ENCODE data around the gene CEPT1. TPM values are rescaled to one million over a fixed set of nuclear protein-coding genes. Genes with fewer than 3 reads are reported as not detected.

Gene CEPT1
- polyA plus RNA-seq, 1 donor from 2014 or later, result 49.1 TPM

DNA sequence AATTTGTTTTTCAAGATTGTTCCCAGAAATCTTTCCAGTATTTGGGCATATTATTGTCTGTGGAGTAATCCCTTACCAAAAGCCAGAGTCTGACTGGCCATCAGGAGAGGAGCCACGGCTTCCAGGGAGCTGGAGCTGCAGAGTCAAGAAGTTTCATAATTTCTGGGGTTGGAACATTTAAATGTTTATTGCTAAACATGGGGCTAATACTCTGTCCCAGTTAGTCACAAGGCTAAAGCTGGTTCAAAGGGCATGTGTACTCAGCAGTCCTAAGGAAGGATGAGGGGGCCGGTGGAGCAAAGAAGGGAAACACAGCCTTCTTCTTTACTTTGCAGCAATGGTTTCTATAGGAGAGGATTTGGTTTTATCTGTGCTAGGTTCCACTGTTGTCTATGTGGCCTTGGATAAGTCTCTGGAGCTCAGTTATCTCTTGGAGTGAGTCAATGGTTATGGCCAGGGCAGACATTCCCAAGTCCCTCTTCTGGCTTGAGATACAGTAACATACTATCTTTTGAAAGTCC lies 51.0 kb downstream of the CEPT1 start:
- Histone ChIP-seq H3K9me2 (ENCODE audit: insufficient read depth, low read length) (no peaks in the 10 kb centered on the region), H3K4me3 (ENCODE audit: low read length) (no peak overlapping the region), H3F3A (ENCODE audit: insufficient read depth, low read length, poor library complexity, severe bottlenecking) (no peaks in the 10 kb centered on the region), H3K4me2 (ENCODE audit: low read length) (no peak overlapping the region), H2AFZ (ENCODE audit: low read depth, low read length) (no peak overlapping the region), H3K36me3 (ENCODE audit: insufficient read depth, low read length) (no peaks in the 10 kb centered on the region), H3K27ac (ENCODE audit: low read length) (no peak overlapping the region), H3K9me3 (ENCODE audit: low read length) (no peaks in the 10 kb centered on the region), H4K20me1 (ENCODE audit: insufficient read depth) (no peaks in the 10 kb centered on the region), H3K9ac (ENCODE audit: low read length) (no peak overlapping the region), H3K27me3 (ENCODE audit: insufficient read depth, low read depth, low read length) (no peaks in the 10 kb centered on the region), H3K79me2 (replicated peaks; ENCODE audit: insufficient read depth, low read length) (no peaks in the 10 kb centered on the region)
- TF ChIP-seq, protein P1, sequence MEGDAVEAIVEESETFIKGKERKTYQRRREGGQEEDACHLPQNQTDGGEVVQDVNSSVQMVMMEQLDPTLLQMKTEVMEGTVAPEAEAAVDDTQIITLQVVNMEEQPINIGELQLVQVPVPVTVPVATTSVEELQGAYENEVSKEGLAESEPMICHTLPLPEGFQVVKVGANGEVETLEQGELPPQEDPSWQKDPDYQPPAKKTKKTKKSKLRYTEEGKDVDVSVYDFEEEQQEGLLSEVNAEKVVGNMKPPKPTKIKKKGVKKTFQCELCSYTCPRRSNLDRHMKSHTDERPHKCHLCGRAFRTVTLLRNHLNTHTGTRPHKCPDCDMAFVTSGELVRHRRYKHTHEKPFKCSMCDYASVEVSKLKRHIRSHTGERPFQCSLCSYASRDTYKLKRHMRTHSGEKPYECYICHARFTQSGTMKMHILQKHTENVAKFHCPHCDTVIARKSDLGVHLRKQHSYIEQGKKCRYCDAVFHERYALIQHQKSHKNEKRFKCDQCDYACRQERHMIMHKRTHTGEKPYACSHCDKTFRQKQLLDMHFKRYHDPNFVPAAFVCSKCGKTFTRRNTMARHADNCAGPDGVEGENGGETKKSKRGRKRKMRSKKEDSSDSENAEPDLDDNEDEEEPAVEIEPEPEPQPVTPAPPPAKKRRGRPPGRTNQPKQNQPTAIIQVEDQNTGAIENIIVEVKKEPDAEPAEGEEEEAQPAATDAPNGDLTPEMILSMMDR (IDR thresholded peaks at IDR 0.05; ENCODE audit: poor library complexity, severe bottlenecking), result no peak

DNA sequence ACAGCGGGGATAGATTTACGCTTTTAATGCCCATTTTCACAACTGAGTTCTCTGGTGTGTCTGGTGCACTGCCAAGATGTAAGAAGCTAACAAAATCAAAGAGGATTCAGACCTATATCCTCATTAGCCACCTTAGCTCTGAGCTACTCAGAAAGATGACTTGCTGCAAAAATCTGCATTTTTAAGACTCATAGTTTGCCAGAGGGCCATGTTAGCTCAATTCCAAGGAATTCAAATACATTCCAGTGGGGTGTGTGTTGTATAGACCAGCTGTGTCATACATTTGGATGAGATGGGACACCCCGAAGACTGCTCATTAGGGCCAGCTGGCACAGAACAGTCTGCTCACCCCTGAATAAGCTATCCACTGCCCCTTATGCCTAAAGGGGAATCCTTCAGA lies 51.5 kb downstream of the CEPT1 start:
- TF ChIP-seq, protein P1 (IDR thresholded peaks at IDR 0.05; ENCODE audit: poor library complexity, severe bottlenecking), result no peak
- no peak for TF ChIP-seq POLR2AphosphoS5 (IDR thresholded peaks at IDR 0.05)
- no peak for TF ChIP-seq MXI1 (conservative IDR thresholded peaks at IDR 0.05; ENCODE audit: poor library complexity, severe bottlenecking)
- TF ChIP-seq RAD21 (conservative IDR thresholded peaks at IDR 0.05), result no peak
- TF ChIP-seq, protein P2, sequence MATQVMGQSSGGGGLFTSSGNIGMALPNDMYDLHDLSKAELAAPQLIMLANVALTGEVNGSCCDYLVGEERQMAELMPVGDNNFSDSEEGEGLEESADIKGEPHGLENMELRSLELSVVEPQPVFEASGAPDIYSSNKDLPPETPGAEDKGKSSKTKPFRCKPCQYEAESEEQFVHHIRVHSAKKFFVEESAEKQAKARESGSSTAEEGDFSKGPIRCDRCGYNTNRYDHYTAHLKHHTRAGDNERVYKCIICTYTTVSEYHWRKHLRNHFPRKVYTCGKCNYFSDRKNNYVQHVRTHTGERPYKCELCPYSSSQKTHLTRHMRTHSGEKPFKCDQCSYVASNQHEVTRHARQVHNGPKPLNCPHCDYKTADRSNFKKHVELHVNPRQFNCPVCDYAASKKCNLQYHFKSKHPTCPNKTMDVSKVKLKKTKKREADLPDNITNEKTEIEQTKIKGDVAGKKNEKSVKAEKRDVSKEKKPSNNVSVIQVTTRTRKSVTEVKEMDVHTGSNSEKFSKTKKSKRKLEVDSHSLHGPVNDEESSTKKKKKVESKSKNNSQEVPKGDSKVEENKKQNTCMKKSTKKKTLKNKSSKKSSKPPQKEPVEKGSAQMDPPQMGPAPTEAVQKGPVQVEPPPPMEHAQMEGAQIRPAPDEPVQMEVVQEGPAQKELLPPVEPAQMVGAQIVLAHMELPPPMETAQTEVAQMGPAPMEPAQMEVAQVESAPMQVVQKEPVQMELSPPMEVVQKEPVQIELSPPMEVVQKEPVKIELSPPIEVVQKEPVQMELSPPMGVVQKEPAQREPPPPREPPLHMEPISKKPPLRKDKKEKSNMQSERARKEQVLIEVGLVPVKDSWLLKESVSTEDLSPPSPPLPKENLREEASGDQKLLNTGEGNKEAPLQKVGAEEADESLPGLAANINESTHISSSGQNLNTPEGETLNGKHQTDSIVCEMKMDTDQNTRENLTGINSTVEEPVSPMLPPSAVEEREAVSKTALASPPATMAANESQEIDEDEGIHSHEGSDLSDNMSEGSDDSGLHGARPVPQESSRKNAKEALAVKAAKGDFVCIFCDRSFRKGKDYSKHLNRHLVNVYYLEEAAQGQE (IDR thresholded peaks at IDR 0.05; ENCODE audit: borderline replicate concordance), result no peak
- TF ChIP-seq EZH2 (IDR thresholded peaks at IDR 0.05; ENCODE audit: borderline replicate concordance, insufficient read depth, low read length, poor library complexity, severe bottlenecking), result no peak
- TF ChIP-seq TAF1 (IDR thresholded peaks at IDR 0.05; ENCODE audit: low read depth), result no peak
- no peak for TF ChIP-seq EP300 (conservative IDR thresholded peaks at IDR 0.05; ENCODE audit: poor library complexity, severe bottlenecking)
- TF ChIP-seq SMC3 (conservative IDR thresholded peaks at IDR 0.05; ENCODE audit: poor library complexity), result no peak
- Histone ChIP-seq H3K36me3 (ENCODE audit: insufficient read depth, low read length) (no peaks in the 10 kb centered on the region), H3K9me3 (ENCODE audit: low read length) (no peaks in the 10 kb centered on the region), H3K4me2 (ENCODE audit: low read length) (no peak overlapping the region), H4K20me1 (ENCODE audit: insufficient read depth) (no peaks in the 10 kb centered on the region), H3K9me2 (ENCODE audit: insufficient read depth, low read length) (no peaks in the 10 kb centered on the region), H3K9ac (ENCODE audit: low read length) (no peak overlapping the region), H3K27me3 (ENCODE audit: insufficient read depth, low read depth, low read length) (no peaks in the 10 kb centered on the region), H2AFZ (ENCODE audit: low read depth, low read length) (no peak overlapping the region), H3F3A (ENCODE audit: insufficient read depth, low read length, poor library complexity, severe bottlenecking) (no peaks in the 10 kb centered on the region), H3K79me2 (replicated peaks; ENCODE audit: insufficient read depth, low read length) (no peaks in the 10 kb centered on the region), H3K4me3 (ENCODE audit: low read length) (no peak overlapping the region), H3K27ac (ENCODE audit: low read length) (no peak overlapping the region)
